Measurements from ENCODE around the gene ZFP1.

GRCh38 chr16:75138233-75138632 is 10.1 kb upstream of the ZFP1 start:
- TF ChIP-seq CTCF (IDR thresholded peaks at IDR 0.05) = no peak
- no peak for TF ChIP-seq POLR2A (IDR thresholded peaks at IDR 0.05)

All from esophagus squamous epithelium (tissue), 4 donors.